PC-3 (cell line): ENCODE data around the gene PTP4A1. TPM values are rescaled to one million over a fixed set of nuclear protein-coding genes. Genes with fewer than 3 reads are reported as not detected.

Experiments
- ATAC-seq: fragments of 200-7000 bp; cut with Tn5 transposase; 2 replicates; pipeline ENCODE4 v1.9.1; 2020; ENCODE audit warnings: mild to moderate bottlenecking, moderate library complexity
- BruUV-seq: library from RNA; stranded (reverse); fragments of 400-500 nt; replicated peaks from 2 replicates; lab custom pipeline; 2021; lab: Mats Ljungman, UMichigan
- CTCF ChIA-PET: fragments of 300-600 bp; sonication (Branson Sonifier 250); formaldehyde crosslinking; loops from one replicate; lab custom pipeline; 2022; ENCODE audit warnings: antibody characterized with exemption; lab: Charles Lee
- POLR2A ChIA-PET: fragments of 300-600 bp; sonication (Branson Sonifier 250); formaldehyde crosslinking; loops from one replicate; lab custom pipeline; 2022; ENCODE audit warnings: antibody characterized with exemption; ENCODE audit not compliant: unreplicated experiment; lab: Charles Lee
- DNase-seq: peaks from one replicate; pipeline ENCODE4 v3.0.0-alpha.2; 2015
- H2AFZ ChIP-seq: fragments of 300-600 bp; sonication (generic); 2 replicates; pipeline ENCODE4 v1.6.0; 2016; ENCODE audit warnings: antibody characterized with exemption, low read length
- H3F3A ChIP-seq: fragments of 300-600 bp; sonication (generic); one replicate; pipeline ENCODE4 v1.6.0; 2017; ENCODE audit warnings: antibody characterized with exemption, low read length, control low read depth, mild to moderate bottlenecking; ENCODE audit not compliant: unreplicated experiment
- H3K27ac ChIP-seq: fragments of 300-600 bp; sonication (generic); 2 replicates; pipeline ENCODE4 v1.5.1; 2016; ENCODE audit warnings: mild to moderate bottlenecking, low read length
- H3K27me3 ChIP-seq: fragments of 300-600 bp; sonication (generic); 2 replicates; pipeline ENCODE4 v1.6.1; 2016; ENCODE audit warnings: low read length, mixed read lengths
- H3K36me3 ChIP-seq: fragments of 300-600 bp; sonication (generic); 2 replicates; pipeline ENCODE4 v1.6.1; 2016; ENCODE audit warnings: low read depth, mixed run types, low read length, mixed read lengths
- H3K4me1 ChIP-seq: fragments of 300-600 bp; sonication (generic); 2 replicates; pipeline ENCODE4 v1.5.1; 2016; ENCODE audit warnings: low read length; ENCODE audit not compliant: insufficient read depth
- H3K4me2 ChIP-seq: fragments of 300-600 bp; sonication (generic); 2 replicates; pipeline ENCODE4 v1.6.0; 2016; ENCODE audit warnings: low read length
- H3K4me3 ChIP-seq: fragments of 300-600 bp; sonication (generic); 2 replicates; pipeline ENCODE4 v1.5.1; 2016; ENCODE audit warnings: mild to moderate bottlenecking, low read length, mixed read lengths
- H3K79me2 ChIP-seq: fragments of 300-600 bp; sonication (generic); 2 replicates; pipeline ENCODE4 v1.6.1; 2017; ENCODE audit warnings: low read length, mixed read lengths
- H3K9ac ChIP-seq: fragments of 300-600 bp; sonication (generic); 2 replicates; pipeline ENCODE4 v1.6.0; 2016; ENCODE audit warnings: mild to moderate bottlenecking, low read length
- H3K9me2 ChIP-seq: fragments of 300-600 bp; sonication (generic); replicated peaks from 2 replicates; pipeline ENCODE4 v1.6.1; 2016; ENCODE audit warnings: mixed run types, low read length, mixed read lengths
- H3K9me3 ChIP-seq: fragments of 300-600 bp; sonication (generic); 2 replicates; pipeline ENCODE4 v1.6.1; 2016; ENCODE audit warnings: low read length, mixed read lengths
- H4K20me1 ChIP-seq: fragments of 300-600 bp; sonication (generic); 2 replicates; pipeline ENCODE4 v1.6.1; 2016; ENCODE audit warnings: low read length, mixed read lengths
- EZH2 ChIP-seq: fragments of 300-600 bp; sonication (generic); IDR thresholded peaks from one replicate; pipeline ENCODE4 v1.6.1; 2017; ENCODE audit warnings: antibody characterized with exemption, mild to moderate bottlenecking, low read length; ENCODE audit not compliant: unreplicated experiment
- EZH2phosphoT487 ChIP-seq: fragments of 300-600 bp; sonication (generic); IDR thresholded peaks from 2 replicates; pipeline ENCODE4 v1.6.1; 2018; ENCODE audit warnings: mild to moderate bottlenecking, antibody characterized with exemption, low read length, borderline replicate concordance
- intact Hi-C: fragments of 100-400 bp; cut with micrococcal nuclease; formaldehyde crosslinking; loops from 2 replicates; pipeline ENCODE4 v1.9.0; 2023
- total RNA-seq: library from RNA; depleted of rRNA; stranded (reverse); fragments of >200 nt; gene quantifications from 2 replicates; pipeline ENCODE4 v1.2.3, GENCODE V29; 2014
- TF ChIP-seq, protein P1 (sequence below): fragments of 300-600 bp; sonication (generic); conservative IDR thresholded peaks from 2 replicates; pipeline ENCODE4 v1.5.1; 2017; ENCODE audit warnings: antibody characterized with exemption, low read depth, mild to moderate bottlenecking, low read length

The PTP4A1 gene
- total RNA-seq, 1 experiment from 2014 or later, result 29.9 TPM

DNA sequence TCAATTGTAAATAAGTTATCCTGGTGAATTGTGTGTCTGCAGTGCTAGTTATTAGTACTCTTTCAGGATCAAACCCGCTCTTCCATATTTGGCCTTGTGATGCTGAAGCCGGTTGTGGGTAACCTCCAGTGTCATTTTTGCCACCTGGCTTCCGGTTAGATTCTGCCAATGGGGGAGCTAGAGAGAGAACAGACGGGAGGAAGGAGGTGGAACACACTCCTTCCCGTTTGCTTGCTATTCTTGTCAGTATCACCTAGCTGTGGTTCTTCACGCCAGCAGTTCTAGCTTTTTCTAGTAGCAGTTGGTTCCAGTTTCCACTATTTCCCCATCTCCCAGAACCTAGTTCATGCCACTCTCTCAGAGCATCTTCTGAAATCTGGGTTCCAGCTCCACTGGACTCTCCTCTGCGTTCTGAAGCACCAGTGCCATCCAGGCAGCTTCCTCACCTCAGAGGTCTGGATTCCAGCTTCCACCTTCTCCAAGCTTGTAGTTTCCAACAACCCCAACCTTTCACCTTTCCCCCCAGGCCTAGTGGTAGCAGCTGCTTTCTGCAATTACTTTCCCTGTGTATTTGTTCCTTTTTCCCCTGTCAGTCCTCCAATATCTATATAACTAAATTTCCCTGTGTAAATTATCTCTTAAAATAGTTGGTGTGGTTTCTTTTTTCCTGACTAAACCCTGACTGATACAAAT is 46.9 kb upstream of the PTP4A1 start:
- no peaks in the 10 kb centered on the region for H3F3A ChIP-seq
- no peaks in the 10 kb centered on the region for H3K36me3 ChIP-seq
- BruUV-seq, result no TSS peak
- no peak overlapping the region for H3K27ac ChIP-seq
- no peaks in the 10 kb centered on the region for H3K27me3 ChIP-seq
- H3K4me1 ChIP-seq, result peaks cover 34% of the 10 kb centered on the region
- no peaks in the 10 kb centered on the region for H3K9me2 ChIP-seq
- ChIA-PET CTCF (interaction anchor here (0.5 kb wide), 1 partner anchor 134 kb away, joined by 10 read pairs; no protein-coding TSS in a partner anchor), POLR2A (no interaction called here)
- no peak for DNase-seq
- no peaks in the 10 kb centered on the region for H4K20me1 ChIP-seq
- no peak overlapping the region for H3K9ac ChIP-seq
- H2AFZ ChIP-seq, result no peak overlapping the region
- no peak overlapping the region for H3K4me3 ChIP-seq
- no peak overlapping the region for H3K4me2 ChIP-seq
- no peaks in the 10 kb centered on the region for H3K9me3 ChIP-seq
- H3K79me2 ChIP-seq, result no peaks in the 10 kb centered on the region
- TF ChIP-seq EZH2phosphoT487 (no peak), EZH2 (no peak)
- TF ChIP-seq, protein P1, sequence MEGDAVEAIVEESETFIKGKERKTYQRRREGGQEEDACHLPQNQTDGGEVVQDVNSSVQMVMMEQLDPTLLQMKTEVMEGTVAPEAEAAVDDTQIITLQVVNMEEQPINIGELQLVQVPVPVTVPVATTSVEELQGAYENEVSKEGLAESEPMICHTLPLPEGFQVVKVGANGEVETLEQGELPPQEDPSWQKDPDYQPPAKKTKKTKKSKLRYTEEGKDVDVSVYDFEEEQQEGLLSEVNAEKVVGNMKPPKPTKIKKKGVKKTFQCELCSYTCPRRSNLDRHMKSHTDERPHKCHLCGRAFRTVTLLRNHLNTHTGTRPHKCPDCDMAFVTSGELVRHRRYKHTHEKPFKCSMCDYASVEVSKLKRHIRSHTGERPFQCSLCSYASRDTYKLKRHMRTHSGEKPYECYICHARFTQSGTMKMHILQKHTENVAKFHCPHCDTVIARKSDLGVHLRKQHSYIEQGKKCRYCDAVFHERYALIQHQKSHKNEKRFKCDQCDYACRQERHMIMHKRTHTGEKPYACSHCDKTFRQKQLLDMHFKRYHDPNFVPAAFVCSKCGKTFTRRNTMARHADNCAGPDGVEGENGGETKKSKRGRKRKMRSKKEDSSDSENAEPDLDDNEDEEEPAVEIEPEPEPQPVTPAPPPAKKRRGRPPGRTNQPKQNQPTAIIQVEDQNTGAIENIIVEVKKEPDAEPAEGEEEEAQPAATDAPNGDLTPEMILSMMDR, result no peak
- ATAC-seq, result no peak
- intact Hi-C loops, result no loop called here

DNA sequence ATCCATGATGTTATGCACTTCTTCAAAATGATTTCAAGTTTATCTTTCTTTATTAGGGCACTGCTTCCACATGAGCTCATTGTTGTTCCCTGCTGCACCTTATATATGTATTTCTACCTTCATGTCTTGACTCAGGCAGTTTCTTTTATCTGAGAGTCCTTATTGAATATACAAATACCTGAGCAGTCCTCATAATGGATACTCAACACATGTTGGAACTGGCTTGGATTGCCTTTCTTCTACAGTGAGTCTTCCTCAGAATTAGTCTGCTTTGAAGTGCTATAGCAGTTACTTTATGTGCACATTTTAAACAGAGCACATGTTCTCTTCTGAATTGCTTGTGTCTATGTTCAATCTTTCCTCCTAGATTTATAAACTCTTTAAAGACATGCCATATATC is 45.3 kb upstream of the PTP4A1 start:
- CTCF ChIA-PET, result no interaction called here
- peak overlapping the region; percentile 20; the same call in 1 of the 2 replicates for H3K9ac ChIP-seq
- no peaks in the 10 kb centered on the region for H3K27me3 ChIP-seq
- H3K4me3 ChIP-seq, result no peak overlapping the region
- no peaks in the 10 kb centered on the region for H4K20me1 ChIP-seq
- BruUV-seq, result no TSS peak
- DNase-seq (no peak), ATAC-seq (no peak)
- H3K9me3 ChIP-seq, result no peaks in the 10 kb centered on the region
- H3K27ac ChIP-seq, result peak overlapping the region; percentile 55
- no peak for TF ChIP-seq EZH2phosphoT487
- TF ChIP-seq, protein P1, result no peak
- TF ChIP-seq EZH2, result no peak
- H3K4me1 ChIP-seq, result peaks cover 33% of the 10 kb centered on the region
- intact Hi-C loops, result loop anchor here (1.0 to 2.0 kb wide), 2 partner anchors 46 to 175 kb away; partner anchors contain the start of genes LOC128125822 and PTP4A1
- H3K9me2 ChIP-seq, result no peaks in the 10 kb centered on the region
- H2AFZ ChIP-seq, result no peak overlapping the region
- no peaks in the 10 kb centered on the region for H3K79me2 ChIP-seq
- H3K36me3 ChIP-seq, result no peaks in the 10 kb centered on the region
- H3K4me2 ChIP-seq, result no peak overlapping the region
- POLR2A ChIA-PET, result no interaction called here
- H3F3A ChIP-seq, result no peaks in the 10 kb centered on the region
